Measurements from ENCODE around the gene PLXNA1. TPM values are rescaled to one million over a fixed set of nuclear protein-coding genes. Genes with fewer than 3 reads are reported as not detected.

The PLXNA1 gene
- polyA plus RNA-seq, 1 of the 3 experiments (the other 2 are of a cell fraction), result 48.1 TPM

DNA sequence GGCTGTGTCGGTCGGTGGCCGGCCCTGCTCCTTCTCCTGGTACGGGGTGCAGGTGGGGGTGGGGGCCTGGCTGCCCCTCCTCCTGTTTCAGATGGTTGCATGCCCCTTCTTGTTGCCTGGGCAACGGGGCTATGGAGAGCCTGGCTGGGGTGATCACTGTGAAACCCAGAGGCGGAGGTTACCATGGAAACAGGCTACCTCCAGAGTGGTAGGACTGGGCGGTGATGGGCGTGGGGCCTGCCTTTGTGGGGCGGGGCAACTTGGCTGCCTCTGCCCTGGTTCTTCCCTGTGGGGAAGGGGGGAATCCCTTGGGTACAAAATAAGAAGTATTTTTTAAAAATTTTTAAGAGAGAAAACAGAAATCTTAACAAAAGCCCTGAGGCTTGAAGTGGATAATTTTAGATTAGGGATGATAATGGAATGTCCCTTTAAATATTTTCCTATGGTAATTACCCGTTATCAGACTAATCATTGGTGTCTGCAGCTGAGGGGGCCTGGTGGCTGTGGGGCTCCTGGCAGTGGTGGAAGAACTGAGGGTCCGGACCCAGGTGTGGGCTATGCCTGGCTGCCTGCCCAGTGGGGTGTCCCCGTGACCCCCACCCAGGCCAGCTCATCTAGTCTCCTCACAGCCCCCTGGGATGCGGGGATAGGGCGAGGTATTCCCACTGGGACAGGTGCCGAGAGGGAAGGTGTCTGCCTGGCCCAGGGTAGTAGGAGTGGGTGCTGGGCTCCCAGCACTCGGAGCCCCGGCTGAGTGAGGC is 32.5 kb downstream of the PLXNA1 start:
- 88% methylated on average over 7 of the region's 17 CpGs for WGBS (ENCODE audit: low lambda C conversion rate)
- H3K4me3 ChIP-seq (ENCODE audit: low read depth in 2 of 2, low read length in 1 of 2), result no peak overlapping the region
- no peak overlapping the region for H2AFZ ChIP-seq (ENCODE audit: low read depth)
- 0 out of 2 replicates have a peak, but pooled peaks cover 2% of the 10 kb centered on the region for H4K20me1 ChIP-seq (ENCODE audit: insufficient read depth)
- DNase-seq, result peak; percentile 95
- H3K9me3 ChIP-seq, result no peaks in the 10 kb centered on the region
- no peaks in the 10 kb centered on the region for H3F3A ChIP-seq (replicated peaks; ENCODE audit: insufficient read depth)
- no peak overlapping the region for H3K9ac ChIP-seq
- TF ChIP-seq CHD2 (IDR thresholded peaks at IDR 0.05; ENCODE audit: low read length, partially characterized antibody), result no peak
- peak; percentile 64; the same call in 1 of the 2 replicates for TF ChIP-seq RCOR1 (IDR thresholded peaks at IDR 0.05; ENCODE audit: low read length)
- TF ChIP-seq IRF3 (IDR thresholded peaks at IDR 0.05; ENCODE audit: low read depth, low read length), result no peak
- no peak for TF ChIP-seq REST (IDR thresholded peaks at IDR 0.05; ENCODE audit: low read depth, low read length)
- no peak for TF ChIP-seq RAD21 (IDR thresholded peaks at IDR 0.05; ENCODE audit: low read length)
- TF ChIP-seq PBX3 (IDR thresholded peaks at IDR 0.05), result no peak
- TF ChIP-seq, protein P1, sequence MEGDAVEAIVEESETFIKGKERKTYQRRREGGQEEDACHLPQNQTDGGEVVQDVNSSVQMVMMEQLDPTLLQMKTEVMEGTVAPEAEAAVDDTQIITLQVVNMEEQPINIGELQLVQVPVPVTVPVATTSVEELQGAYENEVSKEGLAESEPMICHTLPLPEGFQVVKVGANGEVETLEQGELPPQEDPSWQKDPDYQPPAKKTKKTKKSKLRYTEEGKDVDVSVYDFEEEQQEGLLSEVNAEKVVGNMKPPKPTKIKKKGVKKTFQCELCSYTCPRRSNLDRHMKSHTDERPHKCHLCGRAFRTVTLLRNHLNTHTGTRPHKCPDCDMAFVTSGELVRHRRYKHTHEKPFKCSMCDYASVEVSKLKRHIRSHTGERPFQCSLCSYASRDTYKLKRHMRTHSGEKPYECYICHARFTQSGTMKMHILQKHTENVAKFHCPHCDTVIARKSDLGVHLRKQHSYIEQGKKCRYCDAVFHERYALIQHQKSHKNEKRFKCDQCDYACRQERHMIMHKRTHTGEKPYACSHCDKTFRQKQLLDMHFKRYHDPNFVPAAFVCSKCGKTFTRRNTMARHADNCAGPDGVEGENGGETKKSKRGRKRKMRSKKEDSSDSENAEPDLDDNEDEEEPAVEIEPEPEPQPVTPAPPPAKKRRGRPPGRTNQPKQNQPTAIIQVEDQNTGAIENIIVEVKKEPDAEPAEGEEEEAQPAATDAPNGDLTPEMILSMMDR (IDR thresholded peaks at IDR 0.05), result no peak
- TF ChIP-seq ELF1 (IDR thresholded peaks at IDR 0.05), result no peak
- TF ChIP-seq FOXM1 (IDR thresholded peaks at IDR 0.05; ENCODE audit: low read depth), result no peak
- TF ChIP-seq RXRA (IDR thresholded peaks at IDR 0.05; ENCODE audit: borderline replicate concordance, low read depth), result no peak
- no peak for TF ChIP-seq NRF1 (IDR thresholded peaks at IDR 0.05; ENCODE audit: low read depth, low read length)
- TF ChIP-seq GABPA (IDR thresholded peaks at IDR 0.05; ENCODE audit: low read depth), result no peak
- no peak for TF ChIP-seq FOSL2 (IDR thresholded peaks at IDR 0.05; ENCODE audit: borderline replicate concordance, low read depth)
- TF ChIP-seq FOXJ3 (CRISPR knock-in tag; IDR thresholded peaks at IDR 0.05), result 0 out of 2 replicates have a peak, but pooled peaks have one; percentile 37
- TF ChIP-seq EP300 (IDR thresholded peaks at IDR 0.05; ENCODE audit: borderline replicate concordance in 1 of 2, low read depth in 1 of 2, low read length in 1 of 2), result peak in 1 of 2 experiments; percentile 6; a peak in 1 of 4 replicates
- TF ChIP-seq MEF2A (IDR thresholded peaks at IDR 0.05; ENCODE audit: borderline replicate concordance, low read depth), result no peak
- TF ChIP-seq, protein P2, sequence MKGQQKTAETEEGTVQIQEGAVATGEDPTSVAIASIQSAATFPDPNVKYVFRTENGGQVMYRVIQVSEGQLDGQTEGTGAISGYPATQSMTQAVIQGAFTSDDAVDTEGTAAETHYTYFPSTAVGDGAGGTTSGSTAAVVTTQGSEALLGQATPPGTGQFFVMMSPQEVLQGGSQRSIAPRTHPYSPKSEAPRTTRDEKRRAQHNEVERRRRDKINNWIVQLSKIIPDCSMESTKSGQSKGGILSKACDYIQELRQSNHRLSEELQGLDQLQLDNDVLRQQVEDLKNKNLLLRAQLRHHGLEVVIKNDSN (IDR thresholded peaks at IDR 0.05; ENCODE audit: borderline replicate concordance, low read depth), result no peak
- TF ChIP-seq TEAD4 (IDR thresholded peaks at IDR 0.05; ENCODE audit: borderline replicate concordance, insufficient read depth), result no peak
- no peaks in the 10 kb centered on the region for H3K79me2 ChIP-seq (ENCODE audit: insufficient read depth)
- H3K27me3 ChIP-seq (ENCODE audit: insufficient read depth), result no peaks in the 10 kb centered on the region
- ChIA-PET POLR2A (no interaction called here), CTCF (interaction anchor here (0.5 to 1.4 kb wide), 4 partner anchors 8 to 440 kb away, joined by 3 to 4 read pairs (median 4); no protein-coding TSS in a partner anchor)
- peaks cover 12 to 79% of the 10 kb centered on the region in 2 experiments for H3K36me3 ChIP-seq (replicated peaks in 1 of 2; ENCODE audit: control insufficient read depth in 1 of 2, insufficient read depth in 2 of 2, low read length in 1 of 2)
- no peak overlapping the region for H3K4me2 ChIP-seq
- no peaks in the 10 kb centered on the region for H3K9me2 ChIP-seq
- peak overlapping the region in 1 of 2 experiments; percentile 47; a peak in 2 of 4 replicates for H3K27ac ChIP-seq (ENCODE audit: low read depth in 2 of 2, low read length in 1 of 2)
- H3K4me1 ChIP-seq (ENCODE audit: control insufficient read depth in 1 of 2, insufficient read depth in 2 of 2, low read depth in 1 of 2, low read length in 1 of 2), result peaks cover 10 to 43% of the 10 kb centered on the region in 2 experiments; a peak in 2 of 4 replicates

Measured in SK-N-SH (cell line).